ENCODE data around the gene UBE2D3.

Gene UBE2D3

GRCh38 chr4:102751941-102752340 is 75.4 kb downstream of the UBE2D3 start:
- DNase-seq (ENCODE audit: low spot score) = no peak
